HG02885 (cell line): ENCODE data around the gene PURB.
"Not testable (repeated sequence)": the region's sequence is repeated elsewhere in the genome, so short reads cannot be mapped to it uniquely, and the experiment has no call there.

Source experiments
- ATAC-seq: cut with Tn5 transposase; IDR thresholded peaks from one replicate; pipeline ENCODE4 v1.9.1; 2021; ENCODE audit warnings: mild to moderate bottlenecking; ENCODE audit not compliant: unreplicated experiment, poor library complexity

Gene PURB

GRCh38 chr7:44885394-44886317, at the start of gene PURB:
PURB (minus strand) TSS chr7:44885530; CDS start chr7:44885348, 182 bp downstream.
- peak; percentile 84 for ATAC-seq

GRCh38 chr7:44935016-44935415, 49.7 kb upstream of the PURB start:
- no peak for ATAC-seq

- ATAC-seq = not testable (repeated sequence)
These were observed 49.2 kb upstream of the PURB start for GRCh38 chr7:44934510-44934909.

- no peak for ATAC-seq
These were observed 45.6 kb upstream of the PURB start for GRCh38 chr7:44930921-44931320.

- no peak for ATAC-seq
These were observed 37.0 kb upstream of the PURB start for GRCh38 chr7:44922351-44922694.

GRCh38 chr7:44921607-44922350, 36.4 kb upstream of the PURB start:
- ATAC-seq = peak; percentile 72

- no peak for ATAC-seq
These were observed 34.8 kb upstream of the PURB start for GRCh38 chr7:44920119-44920518.

- no peak for ATAC-seq
These were observed 32.7 kb upstream of the PURB start for GRCh38 chr7:44918029-44918428.

GRCh38 chr7:44917465-44917864, 32.1 kb upstream of the PURB start:
- ATAC-seq = no peak

- peak; percentile 88 for ATAC-seq
These were observed 29.8 kb upstream of the PURB start for GRCh38 chr7:44914992-44915607.

- ATAC-seq = no peak
These were observed 27.5 kb upstream of the PURB start for GRCh38 chr7:44912775-44913347.

- no peak for ATAC-seq
These were observed 26.6 kb upstream of the PURB start for GRCh38 chr7:44911911-44912310.

- no peak for ATAC-seq
These were observed 24.5 kb upstream of the PURB start for GRCh38 chr7:44909596-44910389.

GRCh38 chr7:44906965-44907364, 21.6 kb upstream of the PURB start:
- ATAC-seq = no peak

GRCh38 chr7:44905002-44905635, 19.8 kb upstream of the PURB start:
- ATAC-seq = no peak

GRCh38 chr7:44899443-44899842, 14.1 kb upstream of the PURB start:
- ATAC-seq = no peak

GRCh38 chr7:44898039-44898438, 12.7 kb upstream of the PURB start:
- ATAC-seq = no peak

GRCh38 chr7:44897309-44897708, 12.0 kb upstream of the PURB start:
- no peak for ATAC-seq

GRCh38 chr7:44894888-44895580, 9.7 kb upstream of the PURB start:
- no peak for ATAC-seq
